ENCODE measurements around the gene SPTBN2. TPM values are rescaled to one million over a fixed set of nuclear protein-coding genes. Genes with fewer than 3 reads are reported as not detected.

The SPTBN2 gene
- polyA plus RNA-seq, 2 of the 4 experiments (the other 2 are of a cell fraction) = 4.4 to 9.9 TPM

DNA sequence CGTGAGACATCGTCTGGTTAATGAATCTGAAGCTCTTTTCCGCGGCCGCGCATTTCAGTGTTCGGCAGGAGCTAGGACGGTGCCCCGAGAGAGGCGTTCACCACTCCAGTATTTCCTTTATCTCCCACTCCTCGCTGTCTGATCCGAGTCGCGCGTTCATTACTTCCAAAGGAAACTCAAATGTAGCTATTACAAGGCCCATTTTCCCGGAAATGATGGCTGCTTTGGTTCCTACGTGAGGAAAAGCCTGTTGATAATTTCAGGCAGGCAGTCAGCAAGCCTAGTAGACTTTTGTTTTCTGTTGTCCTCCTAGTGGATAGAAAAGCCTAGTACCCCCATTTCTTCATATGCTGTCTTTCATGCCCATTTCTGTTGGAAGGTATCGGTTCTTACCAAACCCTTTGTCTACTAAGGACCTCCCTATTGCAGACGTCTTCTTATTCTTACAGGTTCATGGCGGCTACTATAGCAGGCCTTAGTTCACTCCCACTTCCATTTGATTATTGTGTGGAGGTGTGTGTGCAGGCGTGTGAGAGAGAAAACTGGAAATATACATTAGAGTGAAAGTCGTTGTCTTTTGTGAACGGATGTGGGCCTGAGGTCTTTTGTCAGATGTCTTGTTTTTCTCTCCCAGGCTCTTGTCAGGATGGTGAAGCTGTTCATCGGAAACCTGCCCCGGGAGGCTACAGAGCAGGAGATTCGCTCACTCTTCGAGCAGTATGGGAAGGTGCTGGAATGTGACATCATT is 89.8 kb downstream of the SPTBN2 start:
- no peak for FAIRE-seq
- TF ChIP-seq CHD2 (IDR thresholded peaks at IDR 0.05; ENCODE audit: low read length, partially characterized antibody) (no peak), RAD21 (conservative IDR thresholded peaks at IDR 0.05 in 1 of 2, IDR thresholded peaks at IDR 0.05 in 1 of 2) (no peak), CEBPB (IDR thresholded peaks at IDR 0.05) (no peak), KDM5A (IDR thresholded peaks at IDR 0.05) (peak; percentile 51; the same call in 1 of the 2 replicates)
- Histone ChIP-seq H3K4me1 (peaks cover 48% of the 10 kb centered on the region), H3K27ac (peak overlapping the region; percentile 88 to 90), H3K9me3 (no peaks in the 10 kb centered on the region), H3K4me2 (peak overlapping the region; percentile 83), H3K4me3 (peak overlapping the region; percentile 71)
- peak in 1 of 2 experiments; percentile 31 for DNase-seq (ENCODE audit: low read depth in 1 of 2, low spot score in 1 of 2)
- ChIA-PET CTCF (interaction anchor here (0.8 to 1.4 kb wide), 5 partner anchors 18 to 195 kb away, joined by 3 to 7 read pairs (median 3); partner anchors contain the start of gene RBM14), POLR2A (interaction anchor here (1.2 to 3.0 kb wide), 10 partner anchors 10 to 159 kb away, joined by 3 to 60 read pairs (median 11); partner anchors contain the start of genes CCDC87, CCS, DPP3 and RBM14)
- 11% methylated on average over 27 of the region's 27 CpGs for WGBS (ENCODE audit: missing lambda C conversion rate)
- ATAC-seq = peak; percentile 1 to 6; a peak in 4 of 6 replicates

DNA sequence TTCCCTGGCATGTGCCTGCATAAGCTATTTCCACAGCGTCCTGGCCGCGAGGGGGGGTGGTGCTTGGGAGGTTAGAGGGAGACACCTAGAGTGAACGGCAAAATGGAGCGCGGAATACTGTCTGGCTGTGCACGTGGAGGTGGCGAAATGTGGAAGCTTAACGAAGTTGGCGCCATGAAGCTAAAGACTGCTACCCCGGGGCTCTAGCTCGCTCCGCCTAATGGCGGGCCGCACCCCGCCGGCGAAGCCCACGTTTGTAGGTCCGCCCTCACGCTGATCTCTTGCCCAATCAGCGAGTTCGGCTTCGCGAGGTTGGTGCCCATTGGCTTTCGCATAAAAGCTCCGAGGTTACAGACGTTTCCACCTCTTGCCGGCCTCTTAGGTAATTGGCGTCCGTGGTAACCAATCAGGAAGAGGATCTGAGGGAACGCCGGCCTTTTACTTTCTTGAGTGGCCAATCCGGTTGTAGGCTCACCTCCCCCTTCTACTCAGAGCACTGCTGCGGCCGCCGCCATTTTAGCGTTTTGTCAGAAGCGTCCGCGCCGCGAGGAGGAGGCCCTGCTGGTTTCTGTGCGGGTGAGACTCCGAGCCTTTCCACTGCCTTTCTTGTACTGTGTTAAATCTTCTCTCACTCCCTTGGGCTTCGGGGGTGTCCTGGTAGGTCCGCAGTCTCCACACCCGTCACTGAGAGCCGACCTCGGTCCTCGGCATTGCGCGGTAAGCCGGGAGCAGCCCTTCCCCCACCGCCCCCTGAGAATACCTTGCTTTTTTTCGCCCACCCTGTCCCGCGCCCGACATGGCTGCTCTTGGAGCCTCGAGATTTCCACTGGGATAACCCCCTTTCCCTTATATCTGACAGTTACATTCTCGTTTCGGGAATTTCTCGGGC is 90.6 kb downstream of the SPTBN2 start, which contains the start of gene RBM4:
Gene RBM4, plus strand, starts transcription at position 527 of the 889 bp plus-strand sequence. CDS start 1,009 bp downstream, outside the sequence.
- FAIRE-seq (no peak), DNase-seq (ENCODE audit: low read depth in 1 of 2, low spot score in 1 of 2) (peak; percentile 99 to 100), ATAC-seq (peak; percentile 95)
- H3K4me2 ChIP-seq = peak within 1 kb of the TSS; percentile 85
- H3K27ac ChIP-seq = peak within 1 kb of the TSS; percentile 88 to 91
- WGBS (ENCODE audit: missing lambda C conversion rate) = 2% methylated on average over 33 of the region's 63 CpGs
- POLR2A ChIA-PET = interaction anchor here (0.6 to 3.0 kb wide), 24 partner anchors 10 to 256 kb away, joined by 3 to 60 read pairs (median 6); partner anchors contain the start of genes CCDC87, CCS, CTSF and DPP3
- CTCF ChIA-PET = interaction anchor here (0.7 to 2.9 kb wide), 21 partner anchors 9 to 252 kb away, joined by 3 to 12 read pairs (median 3); partner anchors contain the start of genes CTSF and RBM14
- peak within 1 kb of the TSS; percentile 71 for H3K4me3 ChIP-seq
- no peaks in the 10 kb centered on the region for H3K9me3 ChIP-seq
- H3K4me1 ChIP-seq = peaks cover 44% of the 10 kb centered on the region
- no peak for TF ChIP-seq FOXS1 (CRISPR knock-in tag; IDR thresholded peaks at IDR 0.05)
- TF ChIP-seq HOXA7 (CRISPR knock-in tag; IDR thresholded peaks at IDR 0.05) = peak; percentile 76; the same call in 1 of the 2 replicates
- no peak for TF ChIP-seq TFCP2L1 (CRISPR knock-in tag; IDR thresholded peaks at IDR 0.05)
- TF ChIP-seq SREBF2 (IDR thresholded peaks at IDR 0.05) = no peak
- TF ChIP-seq HOXB13 (CRISPR knock-in tag; IDR thresholded peaks at IDR 0.05; ENCODE audit: low read depth) = no peak
- no peak for TF ChIP-seq HEYL (CRISPR knock-in tag; IDR thresholded peaks at IDR 0.05)
- TF ChIP-seq POLR2AphosphoS2 (conservative IDR thresholded peaks at IDR 0.05; ENCODE audit: low read length) = no peak; the same call in 1 of the 2 replicates
- TF ChIP-seq, protein P1, sequence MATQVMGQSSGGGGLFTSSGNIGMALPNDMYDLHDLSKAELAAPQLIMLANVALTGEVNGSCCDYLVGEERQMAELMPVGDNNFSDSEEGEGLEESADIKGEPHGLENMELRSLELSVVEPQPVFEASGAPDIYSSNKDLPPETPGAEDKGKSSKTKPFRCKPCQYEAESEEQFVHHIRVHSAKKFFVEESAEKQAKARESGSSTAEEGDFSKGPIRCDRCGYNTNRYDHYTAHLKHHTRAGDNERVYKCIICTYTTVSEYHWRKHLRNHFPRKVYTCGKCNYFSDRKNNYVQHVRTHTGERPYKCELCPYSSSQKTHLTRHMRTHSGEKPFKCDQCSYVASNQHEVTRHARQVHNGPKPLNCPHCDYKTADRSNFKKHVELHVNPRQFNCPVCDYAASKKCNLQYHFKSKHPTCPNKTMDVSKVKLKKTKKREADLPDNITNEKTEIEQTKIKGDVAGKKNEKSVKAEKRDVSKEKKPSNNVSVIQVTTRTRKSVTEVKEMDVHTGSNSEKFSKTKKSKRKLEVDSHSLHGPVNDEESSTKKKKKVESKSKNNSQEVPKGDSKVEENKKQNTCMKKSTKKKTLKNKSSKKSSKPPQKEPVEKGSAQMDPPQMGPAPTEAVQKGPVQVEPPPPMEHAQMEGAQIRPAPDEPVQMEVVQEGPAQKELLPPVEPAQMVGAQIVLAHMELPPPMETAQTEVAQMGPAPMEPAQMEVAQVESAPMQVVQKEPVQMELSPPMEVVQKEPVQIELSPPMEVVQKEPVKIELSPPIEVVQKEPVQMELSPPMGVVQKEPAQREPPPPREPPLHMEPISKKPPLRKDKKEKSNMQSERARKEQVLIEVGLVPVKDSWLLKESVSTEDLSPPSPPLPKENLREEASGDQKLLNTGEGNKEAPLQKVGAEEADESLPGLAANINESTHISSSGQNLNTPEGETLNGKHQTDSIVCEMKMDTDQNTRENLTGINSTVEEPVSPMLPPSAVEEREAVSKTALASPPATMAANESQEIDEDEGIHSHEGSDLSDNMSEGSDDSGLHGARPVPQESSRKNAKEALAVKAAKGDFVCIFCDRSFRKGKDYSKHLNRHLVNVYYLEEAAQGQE (IDR thresholded peaks at IDR 0.05) = 0 out of 2 replicates have a peak, but pooled peaks have one; percentile 27
- no peak for TF ChIP-seq ZNF302 (CRISPR knock-in tag; IDR thresholded peaks at IDR 0.05)
- no peak for TF ChIP-seq ZC3H11A (IDR thresholded peaks at IDR 0.05)
- TF ChIP-seq ZFP36 (IDR thresholded peaks at IDR 0.05; ENCODE audit: borderline replicate concordance, partially characterized antibody) = no peak
- TF ChIP-seq ZSCAN20 (CRISPR knock-in tag; IDR thresholded peaks at IDR 0.05) = no peak
- TF ChIP-seq, protein P2, sequence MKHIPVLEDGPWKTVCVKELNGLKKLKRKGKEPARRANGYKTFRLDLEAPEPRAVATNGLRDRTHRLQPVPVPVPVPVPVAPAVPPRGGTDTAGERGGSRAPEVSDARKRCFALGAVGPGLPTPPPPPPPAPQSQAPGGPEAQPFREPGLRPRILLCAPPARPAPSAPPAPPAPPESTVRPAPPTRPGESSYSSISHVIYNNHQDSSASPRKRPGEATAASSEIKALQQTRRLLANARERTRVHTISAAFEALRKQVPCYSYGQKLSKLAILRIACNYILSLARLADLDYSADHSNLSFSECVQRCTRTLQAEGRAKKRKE (CRISPR knock-in tag; IDR thresholded peaks at IDR 0.05; ENCODE audit: low read depth) = 0 out of 2 replicates have a peak, but pooled peaks have one; percentile 20
- TF ChIP-seq, protein P3, sequence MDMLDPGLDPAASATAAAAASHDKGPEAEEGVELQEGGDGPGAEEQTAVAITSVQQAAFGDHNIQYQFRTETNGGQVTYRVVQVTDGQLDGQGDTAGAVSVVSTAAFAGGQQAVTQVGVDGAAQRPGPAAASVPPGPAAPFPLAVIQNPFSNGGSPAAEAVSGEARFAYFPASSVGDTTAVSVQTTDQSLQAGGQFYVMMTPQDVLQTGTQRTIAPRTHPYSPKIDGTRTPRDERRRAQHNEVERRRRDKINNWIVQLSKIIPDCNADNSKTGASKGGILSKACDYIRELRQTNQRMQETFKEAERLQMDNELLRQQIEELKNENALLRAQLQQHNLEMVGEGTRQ (IDR thresholded peaks at IDR 0.05) = no peak
- TF ChIP-seq RFX5 (IDR thresholded peaks at IDR 0.05) = peak; percentile 50; the same call in 1 of the 2 replicates
- no peak for TF ChIP-seq CHD4 (IDR thresholded peaks at IDR 0.05; ENCODE audit: borderline replicate concordance)
- TF ChIP-seq RAD21 (conservative IDR thresholded peaks at IDR 0.05 in 1 of 2, IDR thresholded peaks at IDR 0.05 in 1 of 2) = no peak
- TF ChIP-seq KDM5A (IDR thresholded peaks at IDR 0.05) = no peak
- no peak for TF ChIP-seq MAZ (IDR thresholded peaks at IDR 0.05; ENCODE audit: borderline replicate concordance, low read depth, low read length)
- peak; percentile 42; the same call in 1 of the 2 replicates for TF ChIP-seq TP53 (CRISPR knock-in tag; IDR thresholded peaks at IDR 0.05)
- peak in 1 of 2 experiments; percentile 67; a peak in 1 of 4 replicates for TF ChIP-seq CEBPB (IDR thresholded peaks at IDR 0.05)
- peak; percentile 74 for TF ChIP-seq MAFK (IDR thresholded peaks at IDR 0.05; ENCODE audit: partially characterized antibody)
- no peak for TF ChIP-seq RNF2 (IDR thresholded peaks at IDR 0.05; ENCODE audit: borderline replicate concordance, low read depth)
- TF ChIP-seq E2F6 (IDR thresholded peaks at IDR 0.05; ENCODE audit: borderline replicate concordance, low read depth) = peak; percentile 79; the same call in 1 of the 2 replicates
- TF ChIP-seq POLR2A (IDR thresholded peaks at IDR 0.05; ENCODE audit: low read length) = peak; percentile 73
- no peak for TF ChIP-seq NR3C1 (IDR thresholded peaks at IDR 0.05)
- TF ChIP-seq SMC3 (IDR thresholded peaks at IDR 0.05) = no peak
